Skeletal muscle cell (primary cell): ENCODE results near the gene YWHAQ.

Experiments
- DNase-seq: peaks from one replicate; pipeline ENCODE4 v3.0.0-alpha.2; 2010; ENCODE audit warnings: low read depth
- H3K4me3 ChIP-seq: 2 replicates; pipeline ENCODE4 v1.5.1; 2011; ENCODE audit warnings: low read depth, mild to moderate bottlenecking, control low read depth, low read length, moderate library complexity

Gene YWHAQ

GRCh38 chr2:9630736-9631552 lies at the start of gene YWHAQ:
YWHAQ (minus strand) TSS chr2:9630997; CDS start chr2:9630452, 545 bp downstream.
- H3K4me3 ChIP-seq: peak within 1 kb of the TSS; percentile 88
- peak; percentile 98 for DNase-seq

GRCh38 chr2:9680082-9680481 lies 49.3 kb upstream of the YWHAQ start:
- H3K4me3 ChIP-seq: no peak overlapping the region
- DNase-seq: no peak

GRCh38 chr2:9679218-9679617 lies 48.4 kb upstream of the YWHAQ start:
- no peak overlapping the region for H3K4me3 ChIP-seq
- no peak for DNase-seq

- DNase-seq: no peak
- no peak overlapping the region for H3K4me3 ChIP-seq
Observed at GRCh38 chr2:9678544-9678943, 47.7 kb upstream of the YWHAQ start.

- H3K4me3 ChIP-seq: peak overlapping the region; percentile 27
- peak; percentile 80 for DNase-seq
Observed at GRCh38 chr2:9675415-9676351, 44.9 kb upstream of the YWHAQ start.

GRCh38 chr2:9674891-9675414 lies 44.2 kb upstream of the YWHAQ start:
- DNase-seq: no peak
- H3K4me3 ChIP-seq: no peak overlapping the region

GRCh38 chr2:9673914-9674481 lies 43.2 kb upstream of the YWHAQ start:
- no peak for DNase-seq
- H3K4me3 ChIP-seq: no peak overlapping the region

GRCh38 chr2:9668687-9669345 lies 38.0 kb upstream of the YWHAQ start:
- no peak for DNase-seq
- no peak overlapping the region for H3K4me3 ChIP-seq

- no peak overlapping the region for H3K4me3 ChIP-seq
- no peak for DNase-seq
Observed at GRCh38 chr2:9667826-9668225, 37.0 kb upstream of the YWHAQ start.

- DNase-seq: peak; percentile 15
- no peak overlapping the region for H3K4me3 ChIP-seq
Observed at GRCh38 chr2:9666306-9666705, 35.5 kb upstream of the YWHAQ start.

GRCh38 chr2:9665898-9666297 lies 35.1 kb upstream of the YWHAQ start:
- DNase-seq: peak; percentile 83
- no peak overlapping the region for H3K4me3 ChIP-seq

- H3K4me3 ChIP-seq: no peak overlapping the region
- no peak for DNase-seq
Observed at GRCh38 chr2:9664365-9664764, 33.6 kb upstream of the YWHAQ start.

GRCh38 chr2:9663008-9663879 lies 32.4 kb upstream of the YWHAQ start:
- no peak for DNase-seq
- no peak overlapping the region for H3K4me3 ChIP-seq

- H3K4me3 ChIP-seq: no peak overlapping the region
- no peak for DNase-seq
Observed at GRCh38 chr2:9661261-9661660, 30.5 kb upstream of the YWHAQ start.

- no peak overlapping the region for H3K4me3 ChIP-seq
- DNase-seq: no peak
Observed at GRCh38 chr2:9660781-9661180, 30.0 kb upstream of the YWHAQ start.

GRCh38 chr2:9660154-9660553 lies 29.4 kb upstream of the YWHAQ start:
- no peak for DNase-seq
- no peak overlapping the region for H3K4me3 ChIP-seq

- peak; percentile 52 for DNase-seq
- no peak overlapping the region for H3K4me3 ChIP-seq
Observed at GRCh38 chr2:9658972-9659371, 28.2 kb upstream of the YWHAQ start.

- H3K4me3 ChIP-seq: no peak overlapping the region
- no peak for DNase-seq
Observed at GRCh38 chr2:9657731-9658130, 26.9 kb upstream of the YWHAQ start.
